Measurements from ENCODE around the gene PPFIA2.

DNA sequence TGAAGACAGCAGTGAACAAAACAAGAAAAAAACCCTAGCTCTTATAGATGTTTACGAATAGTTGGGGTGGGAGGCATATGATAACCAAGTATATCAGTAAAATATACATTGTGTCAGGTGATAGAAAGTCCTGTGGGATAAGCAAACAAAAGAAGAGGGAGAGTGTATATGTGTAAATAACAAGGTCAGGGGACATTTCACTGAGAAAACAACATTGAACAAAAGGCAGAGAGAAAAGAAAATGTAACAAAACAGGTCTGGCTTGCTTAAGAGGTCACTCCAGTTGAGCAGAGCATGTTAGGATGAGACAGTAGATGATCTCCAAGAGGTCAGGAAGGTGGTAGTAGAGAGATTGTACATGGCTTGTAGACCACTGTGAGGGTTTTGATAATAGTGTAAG, 377.2 kb downstream of the PPFIA2 start:
- TF ChIP-seq CTCF (IDR thresholded peaks at IDR 0.05) (no peak), ZFX (IDR thresholded peaks at IDR 0.05; ENCODE audit: borderline replicate concordance) (no peak)
